Caco-2 (cell line): Measurements from ENCODE around the gene HCRTR1. TPM values are rescaled to one million over a fixed set of nuclear protein-coding genes. Genes with fewer than 3 reads are reported as not detected.

Experiments
- BruUV-seq: library from RNA; stranded (reverse); fragments of 400-500 nt; replicated peaks from 2 replicates; lab custom pipeline; 2021; lab: Mats Ljungman, UMichigan
- CTCF ChIA-PET: fragments of 300-600 bp; sonication (Branson Sonifier 250); formaldehyde crosslinking; loops from one replicate; lab custom pipeline; 2022; ENCODE audit warnings: antibody characterized with exemption; lab: Charles Lee
- POLR2A ChIA-PET: fragments of 300-600 bp; sonication (Branson Sonifier 250); formaldehyde crosslinking; loops from one replicate; lab custom pipeline; 2022; ENCODE audit warnings: antibody characterized with exemption; lab: Charles Lee
- DNase-seq, 2 experiments: peaks; one replicate each; pipeline versions ENCODE4 v3.0.0 to v3.0.0-alpha.2; 2020 to 2022
- H3K27me3 ChIP-seq: replicated peaks from 2 replicates; pipeline ENCODE4 v1.6.0; 2011; ENCODE audit warnings: low read length; ENCODE audit not compliant: control insufficient read depth, insufficient read depth
- H3K36me3 ChIP-seq: 2 replicates; pipeline ENCODE4 v1.5.1; 2011; ENCODE audit warnings: low read length; ENCODE audit not compliant: control insufficient read depth, insufficient read depth
- H3K4me1 ChIP-seq: fragments of 250-450 bp; sonication (Bioruptor Pico); 2 replicates; pipeline ENCODE4 v1.5.1; 2020; ENCODE audit warnings: mild to moderate bottlenecking
- H3K4me3 ChIP-seq: 2 replicates; pipeline ENCODE4 v1.5.1; 2011; ENCODE audit warnings: low read depth, mild to moderate bottlenecking, control low read depth, low read length
- H3K9me3 ChIP-seq: fragments of 250-450 bp; sonication (Bioruptor Pico); 2 replicates; pipeline ENCODE4 v1.5.1; 2020; ENCODE audit warnings: mild to moderate bottlenecking, moderate library complexity
- H3K27ac Mint-ChIP-seq: one replicate; pipeline ENCODE4 v1.8.0; 2022; ENCODE audit warnings: mixed read lengths; ENCODE audit not compliant: unreplicated experiment
- H3K27me3 Mint-ChIP-seq: one replicate; pipeline ENCODE4 v1.8.0; 2022; ENCODE audit warnings: mixed read lengths; ENCODE audit not compliant: insufficient read depth, unreplicated experiment
- H3K36me3 Mint-ChIP-seq: one replicate; pipeline ENCODE4 v1.8.0; 2022; ENCODE audit warnings: mild to moderate bottlenecking, mixed read lengths; ENCODE audit not compliant: insufficient read depth, unreplicated experiment
- H3K4me1 Mint-ChIP-seq: one replicate; pipeline ENCODE4 v1.8.0; 2022; ENCODE audit warnings: low read depth, mixed read lengths; ENCODE audit not compliant: unreplicated experiment
- H3K4me3 Mint-ChIP-seq: one replicate; pipeline ENCODE4 v1.8.0; 2022; ENCODE audit warnings: mild to moderate bottlenecking, moderate library complexity, mixed read lengths; ENCODE audit not compliant: unreplicated experiment
- H3K9me3 Mint-ChIP-seq: one replicate; pipeline ENCODE4 v1.8.0; 2022; ENCODE audit warnings: mixed read lengths; ENCODE audit not compliant: unreplicated experiment
- intact Hi-C: fragments of 100-400 bp; cut with micrococcal nuclease; formaldehyde crosslinking; loops from one replicate; pipeline ENCODE4 v1.10.0; 2022; ENCODE audit not compliant: unreplicated experiment
- total RNA-seq: library from RNA; stranded (reverse); gene quantifications from 2 replicates; pipeline ENCODE4 v1.2.3, GENCODE V29; 2022
- TF ChIP-seq, protein P1 (sequence below), 2 experiments: fragments of 200-600 bp in 1 of 2; IDR thresholded peaks; 1 replicate in 1 of 2; 2 replicates in 1 of 2; pipeline versions ENCODE4 v1.5.1 to v1.8.0; 2011 to 2022; ENCODE audit warnings: antibody characterized with exemption in 1 of 2, control low read depth in 1 of 2, inconsistent platforms in 1 of 2, low read depth in 1 of 2, low read length in 1 of 2, mild to moderate bottlenecking in 1 of 2, moderate library complexity in 1 of 2; ENCODE audit not compliant: insufficient read depth in 1 of 2, severe bottlenecking in 1 of 2, unreplicated experiment in 1 of 2

The HCRTR1 gene
- total RNA-seq, 1 experiment from 2014 or later: not detected

DNA sequence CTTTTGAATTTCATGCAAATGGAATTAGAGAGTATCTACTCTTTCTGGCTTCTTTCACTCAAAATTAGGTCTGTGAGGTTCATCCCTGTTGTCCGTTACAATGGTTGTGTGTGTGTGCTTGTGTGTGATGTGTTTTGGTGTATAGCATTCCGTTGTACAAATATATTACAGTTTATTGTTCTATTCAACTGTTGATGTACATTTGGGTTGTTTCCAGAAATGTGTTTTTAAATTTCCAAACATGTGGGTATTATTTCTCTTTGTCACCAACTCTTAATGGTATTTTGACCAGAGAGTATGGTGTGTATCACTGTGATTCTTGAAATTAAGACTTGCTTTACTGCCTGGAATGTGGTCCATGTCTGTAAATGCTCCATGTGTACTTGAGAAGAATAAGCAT lies 16.8 kb upstream of the HCRTR1 start:
- TF ChIP-seq, protein P1, sequence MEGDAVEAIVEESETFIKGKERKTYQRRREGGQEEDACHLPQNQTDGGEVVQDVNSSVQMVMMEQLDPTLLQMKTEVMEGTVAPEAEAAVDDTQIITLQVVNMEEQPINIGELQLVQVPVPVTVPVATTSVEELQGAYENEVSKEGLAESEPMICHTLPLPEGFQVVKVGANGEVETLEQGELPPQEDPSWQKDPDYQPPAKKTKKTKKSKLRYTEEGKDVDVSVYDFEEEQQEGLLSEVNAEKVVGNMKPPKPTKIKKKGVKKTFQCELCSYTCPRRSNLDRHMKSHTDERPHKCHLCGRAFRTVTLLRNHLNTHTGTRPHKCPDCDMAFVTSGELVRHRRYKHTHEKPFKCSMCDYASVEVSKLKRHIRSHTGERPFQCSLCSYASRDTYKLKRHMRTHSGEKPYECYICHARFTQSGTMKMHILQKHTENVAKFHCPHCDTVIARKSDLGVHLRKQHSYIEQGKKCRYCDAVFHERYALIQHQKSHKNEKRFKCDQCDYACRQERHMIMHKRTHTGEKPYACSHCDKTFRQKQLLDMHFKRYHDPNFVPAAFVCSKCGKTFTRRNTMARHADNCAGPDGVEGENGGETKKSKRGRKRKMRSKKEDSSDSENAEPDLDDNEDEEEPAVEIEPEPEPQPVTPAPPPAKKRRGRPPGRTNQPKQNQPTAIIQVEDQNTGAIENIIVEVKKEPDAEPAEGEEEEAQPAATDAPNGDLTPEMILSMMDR (IDR thresholded peaks at IDR 0.05; ENCODE audit: insufficient read depth in 1 of 2, low read depth in 1 of 2, low read length in 1 of 2, severe bottlenecking in 1 of 2, unreplicated experiment in 1 of 2): no peak
- no peaks in the 10 kb centered on the region for H3K36me3 ChIP-seq
- ChIA-PET CTCF (no interaction called here), POLR2A (no interaction called here)
- Mint-ChIP-seq H3K27ac (no peak overlapping the region), H3K4me1 (no peaks in the 10 kb centered on the region), H3K9me3 (no peaks in the 10 kb centered on the region), H3K36me3 (no peaks in the 10 kb centered on the region), H3K27me3 (no peaks in the 10 kb centered on the region), H3K4me3 (no peak overlapping the region)
- no peak overlapping the region for H3K4me3 ChIP-seq
- H3K4me1 ChIP-seq: no peaks in the 10 kb centered on the region
- no peaks in the 10 kb centered on the region for H3K27me3 ChIP-seq
- H3K9me3 ChIP-seq: no peaks in the 10 kb centered on the region
- no TSS peak for BruUV-seq
- DNase-seq: no peak
- intact Hi-C loops: no loop called here

DNA sequence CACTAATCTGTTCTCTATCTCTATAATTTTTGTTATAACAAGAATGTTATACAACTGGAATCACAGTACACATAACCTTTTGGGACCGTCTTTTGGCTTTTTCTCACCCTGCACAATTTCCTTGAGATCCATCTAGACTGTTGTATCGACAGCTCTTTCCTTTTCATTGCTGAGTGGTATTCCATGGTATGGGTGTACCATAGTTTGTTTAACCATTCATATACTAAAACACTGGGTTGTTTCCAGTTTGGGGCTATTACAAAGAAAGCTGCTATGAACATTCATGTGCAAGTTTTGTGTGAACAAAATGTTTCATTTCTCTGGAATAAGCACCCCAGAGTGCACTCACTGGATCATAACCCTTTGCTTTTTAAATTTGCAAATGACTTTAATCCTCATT lies 15.4 kb upstream of the HCRTR1 start:
- TF ChIP-seq, protein P1 (IDR thresholded peaks at IDR 0.05; ENCODE audit: insufficient read depth in 1 of 2, low read depth in 1 of 2, low read length in 1 of 2, severe bottlenecking in 1 of 2, unreplicated experiment in 1 of 2): no peak
- ChIA-PET POLR2A (no interaction called here), CTCF (no interaction called here)
- H3K27me3 ChIP-seq: no peaks in the 10 kb centered on the region
- Mint-ChIP-seq H3K4me1 (no peaks in the 10 kb centered on the region), H3K4me3 (no peak overlapping the region), H3K36me3 (no peaks in the 10 kb centered on the region), H3K27ac (no peak overlapping the region), H3K9me3 (no peaks in the 10 kb centered on the region), H3K27me3 (no peaks in the 10 kb centered on the region)
- no peaks in the 10 kb centered on the region for H3K9me3 ChIP-seq
- DNase-seq: no peak
- no peak overlapping the region for H3K4me3 ChIP-seq
- BruUV-seq: no TSS peak
- H3K4me1 ChIP-seq: no peaks in the 10 kb centered on the region
- H3K36me3 ChIP-seq: no peaks in the 10 kb centered on the region
- intact Hi-C loops: no loop called here

DNA sequence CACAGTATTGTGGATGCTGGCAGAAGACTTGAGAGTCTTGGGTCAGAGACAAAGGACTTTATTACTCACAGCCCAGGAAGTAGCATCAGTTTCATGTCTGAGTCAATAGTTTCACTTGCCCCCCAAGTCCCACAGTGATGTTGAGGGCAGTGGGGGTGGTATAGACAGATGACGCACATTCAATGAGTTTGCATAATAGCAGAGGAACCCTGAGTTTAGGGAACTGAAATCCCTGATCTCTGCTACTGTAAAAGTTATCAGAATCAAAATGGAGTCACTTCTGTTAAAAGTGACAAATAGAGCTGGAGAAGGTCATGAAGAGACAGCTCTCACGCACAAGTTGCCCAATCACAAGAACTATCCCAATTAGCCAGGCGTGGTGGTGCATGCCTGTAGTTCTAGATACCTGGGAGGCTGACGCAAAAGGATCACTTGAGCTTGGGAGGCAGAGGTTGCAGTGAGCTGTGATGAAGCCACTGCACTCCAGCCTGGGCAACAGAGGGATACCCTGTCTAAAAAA lies 11.5 kb upstream of the HCRTR1 start:
- Mint-ChIP-seq H3K27ac (no peak overlapping the region), H3K36me3 (no peaks in the 10 kb centered on the region), H3K4me3 (no peak overlapping the region), H3K9me3 (no peaks in the 10 kb centered on the region), H3K4me1 (no peaks in the 10 kb centered on the region), H3K27me3 (no peaks in the 10 kb centered on the region)
- no TSS peak for BruUV-seq
- intact Hi-C loops: no loop called here
- Histone ChIP-seq H3K4me1 (no peaks in the 10 kb centered on the region), H3K36me3 (no peaks in the 10 kb centered on the region), H3K4me3 (no peak overlapping the region), H3K27me3 (no peaks in the 10 kb centered on the region), H3K9me3 (no peaks in the 10 kb centered on the region)
- no peak for DNase-seq
- CTCF ChIA-PET: interaction anchor here (1.0 kb wide), 1 partner anchor 13 kb away, joined by 3 read pairs; no protein-coding TSS in a partner anchor
- POLR2A ChIA-PET: no interaction called here
- TF ChIP-seq, protein P1 (IDR thresholded peaks at IDR 0.05; ENCODE audit: insufficient read depth in 1 of 2, low read depth in 1 of 2, low read length in 1 of 2, severe bottlenecking in 1 of 2, unreplicated experiment in 1 of 2): no peak
